ENCODE data around the gene LY6G6C. TPM values are rescaled to one million over a fixed set of nuclear protein-coding genes. Genes with fewer than 3 reads are reported as not detected.
"Not testable (repeated sequence)": the region's sequence is repeated elsewhere in the genome, so short reads cannot be mapped to it uniquely, and the experiment has no call there.

The LY6G6C gene
- polyA plus RNA-seq, 1 donor: 0.28 TPM

DNA sequence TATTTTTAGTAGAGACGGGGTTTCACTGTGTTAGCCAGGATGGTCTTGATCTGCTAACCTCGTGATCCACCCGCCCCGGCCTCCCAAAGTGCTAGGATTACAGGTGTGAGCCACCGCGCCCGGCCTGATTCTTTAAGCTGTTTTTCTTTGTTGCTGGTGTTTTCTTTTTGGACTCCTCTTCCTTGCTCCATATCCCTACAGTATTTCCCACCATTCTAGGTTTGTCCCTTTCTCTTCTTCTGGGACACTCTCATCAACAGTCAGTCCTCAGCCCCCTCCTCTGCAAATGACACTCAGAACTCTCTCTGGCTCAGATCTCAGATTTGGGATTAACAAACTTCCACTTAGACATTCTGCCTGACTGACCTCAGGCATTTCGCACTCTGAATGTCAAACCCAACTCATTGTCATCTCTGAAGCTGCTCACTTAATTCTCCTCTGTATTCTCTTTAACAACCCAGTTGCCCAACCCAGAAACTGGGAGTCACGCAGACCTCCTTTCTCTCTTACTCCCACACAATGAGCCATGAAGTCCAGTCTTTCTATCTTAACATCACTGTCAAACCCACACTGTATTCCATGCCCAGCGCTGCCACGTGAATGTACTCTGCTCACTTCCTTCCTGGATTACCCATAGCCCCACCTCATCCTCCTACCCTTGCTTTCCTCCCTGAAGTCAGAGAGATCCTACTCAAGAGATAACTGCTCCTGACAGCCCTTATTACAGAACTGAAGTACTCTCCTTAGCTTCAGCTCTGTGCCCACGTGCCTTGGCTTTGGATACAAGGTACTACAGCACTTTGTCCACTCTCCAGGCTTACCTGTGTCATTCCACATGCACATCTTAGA lies 4.2 kb upstream of the LY6G6C start:
- no peak for DNase-seq

DNA sequence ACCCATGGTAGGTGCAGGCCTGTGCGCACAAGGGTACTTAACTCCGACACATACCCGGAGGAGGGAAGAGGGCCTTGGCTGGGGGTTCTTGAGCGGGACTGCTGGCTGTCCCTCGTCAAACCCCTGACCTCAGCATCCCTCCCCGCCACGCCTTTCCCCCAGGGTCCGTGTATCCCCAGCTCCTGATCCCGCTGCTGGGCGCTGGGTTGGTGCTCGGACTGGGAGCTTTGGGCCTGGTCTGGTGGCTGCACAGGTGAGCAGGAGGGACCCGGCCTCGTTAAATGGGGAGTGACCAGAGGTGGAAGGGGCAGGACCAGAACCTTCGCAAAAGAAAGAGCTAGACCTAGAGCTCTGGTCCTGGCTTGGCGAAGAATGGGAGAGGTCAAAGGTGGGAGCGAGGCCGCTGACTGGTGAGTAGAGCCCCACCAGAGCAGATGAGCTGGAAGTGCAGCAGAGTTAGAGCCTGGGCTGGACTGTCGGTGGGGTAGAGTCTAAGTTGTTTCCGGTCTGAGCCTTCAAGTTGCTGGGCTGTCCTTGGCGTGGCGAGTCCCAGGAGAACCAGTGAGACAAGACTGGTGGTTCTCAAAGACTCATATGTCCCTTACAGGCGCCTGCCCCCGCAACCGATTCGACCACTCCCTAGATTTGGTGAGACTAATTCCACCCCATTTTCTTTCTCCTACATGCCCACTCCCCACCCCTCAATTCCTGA lies 2.6 kb upstream of the LY6G6C start:
- no peak for DNase-seq

DNA sequence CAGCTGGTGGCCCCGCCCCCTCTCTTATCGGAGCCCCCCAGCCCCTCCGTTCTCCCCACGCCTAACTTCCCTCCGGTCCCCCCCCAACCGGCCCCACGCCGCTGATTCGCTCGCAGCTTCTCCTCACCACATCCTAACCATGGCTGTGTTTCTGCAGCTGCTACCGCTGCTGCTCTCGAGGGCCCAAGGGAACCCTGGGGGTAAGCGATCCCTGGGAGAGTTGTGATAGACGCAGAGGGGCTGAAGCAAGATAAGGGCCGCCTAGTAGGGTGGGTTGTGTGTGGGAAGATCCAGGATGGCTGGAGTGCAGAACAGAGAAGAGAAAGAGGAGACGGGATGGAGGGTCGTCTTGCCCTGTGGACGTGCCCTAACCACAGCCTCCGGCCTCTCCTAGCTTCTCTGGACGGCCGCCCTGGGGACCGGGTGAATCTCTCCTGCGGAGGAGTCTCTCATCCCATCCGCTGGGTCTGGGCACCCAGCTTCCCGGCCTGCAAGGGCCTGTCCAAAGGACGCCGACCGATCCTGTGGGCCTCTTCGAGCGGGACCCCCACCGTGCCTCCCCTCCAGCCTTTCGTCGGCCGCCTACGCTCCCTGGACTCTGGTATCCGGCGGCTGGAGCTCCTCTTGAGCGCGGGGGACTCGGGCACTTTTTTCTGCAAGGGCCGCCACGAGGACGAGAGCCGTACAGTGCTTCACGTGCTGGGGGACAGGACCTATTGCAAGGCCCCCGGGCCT lies 1.9 kb upstream of the LY6G6C start, which contains the start of gene MPIG6B:
Gene MPIG6B, plus strand, starts transcription at position 129 of the 735 bp plus-strand sequence. Its CDS starts 11 bp downstream, at position 140.
- DNase-seq: no peak

DNA sequence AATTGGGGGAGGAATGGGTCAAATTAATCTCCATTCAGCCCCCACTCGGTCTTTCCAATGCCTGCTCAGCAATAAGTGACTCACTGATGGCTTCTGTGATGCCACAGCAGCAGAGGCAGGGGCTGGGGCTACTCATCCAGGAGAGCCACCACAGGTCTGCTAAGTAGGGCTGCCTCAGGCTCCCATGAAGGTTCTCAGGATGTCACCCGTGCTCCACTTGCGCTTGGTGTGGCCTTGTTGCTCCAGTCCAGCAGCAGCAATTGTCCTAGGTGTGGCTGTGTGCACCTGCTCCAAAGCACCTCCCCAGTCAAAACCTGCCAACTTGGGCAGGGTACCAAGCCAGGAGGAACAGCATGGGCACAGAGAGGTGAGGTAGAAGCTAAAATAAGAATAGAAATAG lies 627 bp upstream of the LY6G6C start:
- DNase-seq: no peak

DNA sequence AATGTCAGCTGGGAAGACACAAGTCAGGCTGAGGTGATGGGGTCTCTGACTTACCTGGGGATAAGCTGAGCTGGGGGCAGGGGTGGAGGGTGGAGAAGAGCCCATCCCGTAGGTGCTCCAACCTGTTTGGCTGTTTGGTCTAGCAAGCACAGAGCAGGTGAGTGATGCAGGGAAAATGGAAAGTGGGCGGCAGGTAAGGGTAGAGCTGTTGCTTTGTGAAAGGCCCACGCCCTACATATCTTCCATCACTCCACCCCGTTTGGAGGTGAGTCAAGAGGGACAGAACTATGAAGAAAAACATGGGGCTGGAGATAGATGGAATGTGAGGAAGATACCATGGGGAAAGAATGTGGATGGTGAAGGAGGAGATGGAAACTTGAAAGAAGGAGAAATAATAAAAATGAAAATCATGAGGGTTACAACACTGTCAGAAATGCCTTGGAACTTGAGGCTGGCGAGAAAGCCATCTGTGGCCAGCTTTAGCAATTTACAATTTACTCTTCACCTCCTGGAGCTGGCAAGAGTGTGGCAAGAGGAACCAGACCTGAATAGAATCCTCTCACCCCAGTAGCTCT lies 1.3 kb downstream of the LY6G6C start:
- no peak for DNase-seq

GRCh38 chr6:31719001-31719400 lies 2.5 kb downstream of the LY6G6C start:
- no peak for DNase-seq

GRCh38 chr6:31718265-31718664 lies 3.3 kb downstream of the LY6G6C start:
- DNase-seq: no peak

GRCh38 chr6:31717499-31718222 lies 3.9 kb downstream of the LY6G6C start:
- DNase-seq: no peak

- DNase-seq: no peak
Observed at GRCh38 chr6:31715022-31715958, 6.3 kb downstream of the LY6G6C start, which contains the start of gene LY6G6D. LY6G6D (plus strand) TSS chr6:31715348; CDS start chr6:31715356, 8 bp downstream.

- DNase-seq: no peak
Observed at GRCh38 chr6:31713991-31714684, 7.4 kb downstream of the LY6G6C start.

DNA sequence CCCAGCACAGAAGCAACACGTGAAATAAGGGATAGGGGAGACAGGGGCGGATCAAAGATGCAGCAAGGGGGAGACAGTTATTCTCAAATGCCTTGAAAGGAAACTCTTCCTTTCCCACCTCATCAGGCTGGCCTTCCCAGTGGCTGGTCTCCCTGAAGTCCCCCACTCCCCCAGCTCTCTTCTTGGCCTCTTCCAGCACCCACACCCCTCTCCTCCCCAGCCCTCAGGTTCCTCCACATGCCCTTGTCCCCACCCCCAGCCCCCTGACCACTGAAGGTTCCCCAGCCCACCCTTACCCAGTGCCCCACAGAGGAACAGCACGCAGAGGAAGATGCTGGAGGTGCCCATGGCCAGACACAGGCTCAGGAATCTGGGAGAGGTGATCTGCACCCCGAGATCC lies 8.1 kb downstream of the LY6G6C start:
- DNase-seq: no peak

DNA sequence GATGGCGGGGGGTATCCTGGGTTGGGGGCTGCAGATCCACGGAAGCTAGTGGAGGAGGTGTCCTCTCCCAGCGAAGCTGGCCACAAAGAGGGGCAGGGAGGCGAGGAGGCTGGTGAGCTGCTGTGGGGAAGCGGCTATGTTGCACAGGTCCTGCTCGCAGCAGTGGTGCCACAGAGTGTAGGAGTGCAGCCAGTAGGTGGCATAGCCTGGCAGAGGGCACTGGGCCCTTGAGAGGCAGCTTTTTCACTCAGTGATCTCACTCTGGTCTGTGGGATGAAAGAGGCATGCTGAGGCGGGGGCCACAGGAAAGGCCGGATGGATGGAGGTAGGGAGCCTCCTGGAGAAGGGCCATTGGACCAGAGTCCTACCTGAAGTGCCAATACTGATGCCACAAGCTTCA lies 9.2 kb downstream of the LY6G6C start:
- DNase-seq: no peak

- DNase-seq: no peak
Observed at GRCh38 chr6:31711233-31711632, 10.3 kb downstream of the LY6G6C start.

- no peak for DNase-seq
Observed at GRCh38 chr6:31710523-31711219, 10.9 kb downstream of the LY6G6C start.

DNA sequence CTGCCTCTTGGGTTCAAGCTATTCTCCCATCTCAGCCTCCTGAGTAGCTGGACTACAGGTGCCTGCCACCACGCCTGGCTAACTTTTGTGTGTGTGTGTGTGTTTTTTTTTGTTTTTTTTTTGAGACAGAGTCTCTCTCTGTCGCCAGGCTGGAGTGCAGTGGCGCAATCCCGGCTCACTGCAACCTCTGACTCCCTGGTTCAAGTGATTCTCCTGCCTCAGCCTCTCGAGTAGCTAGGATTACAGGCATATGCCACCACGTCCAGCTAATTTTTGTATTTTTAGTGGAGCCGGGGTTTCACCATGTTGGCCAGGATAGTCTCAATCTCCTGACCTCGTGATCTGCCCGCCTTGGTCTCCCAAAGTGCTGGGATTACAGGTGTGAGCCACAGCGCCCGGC lies 12.4 kb downstream of the LY6G6C start:
- DNase-seq: not testable (repeated sequence)

DNA sequence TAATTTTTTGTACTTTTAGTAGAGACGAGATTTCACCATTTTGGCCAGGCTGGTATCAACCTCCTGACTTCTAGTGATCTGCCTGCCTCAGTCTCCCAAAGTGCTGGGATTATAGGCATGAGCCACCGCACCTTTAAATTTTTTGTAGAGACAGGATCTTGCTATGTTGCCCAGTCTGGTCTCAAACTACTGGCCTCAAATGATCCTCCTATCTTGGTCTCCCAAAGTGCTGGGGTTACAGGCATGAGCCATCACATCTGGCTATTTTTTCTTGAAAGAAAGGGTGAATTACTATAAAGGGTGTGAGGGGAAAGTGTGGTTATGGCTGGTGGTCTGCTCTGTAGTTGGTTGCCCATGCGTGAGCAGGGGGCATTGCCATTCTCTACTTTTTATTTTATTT lies 13.3 kb downstream of the LY6G6C start:
- DNase-seq: no peak

- no peak for DNase-seq
Observed at GRCh38 chr6:31707701-31708100, 13.8 kb downstream of the LY6G6C start.

GRCh38 chr6:31706599-31706998 lies 14.9 kb downstream of the LY6G6C start, which contains the start of gene LY6G6F:
LY6G6F (plus strand) TSS chr6:31706866; CDS start chr6:31706907, 41 bp downstream.
- DNase-seq: no peak

GRCh38 chr6:31705931-31706330 lies 15.6 kb downstream of the LY6G6C start:
- DNase-seq: no peak
